Spleen (tissue), 7 donors: Measurements from ENCODE around the gene BANP.

Experiments
- POLR2A ChIP-seq, 3 donors: fragments of 450-650 bp; IDR thresholded peaks; one replicate each; pipeline ENCODE4 v1.5.1; 2017; ENCODE audit warnings: antibody characterized with exemption in 3 of 3, mild to moderate bottlenecking in 1 of 3
- POLR2AphosphoS5 ChIP-seq, 3 donors: sonication (generic); formaldehyde crosslinking; IDR thresholded peaks; one replicate each; pipeline ENCODE4 v1.5.1; 2017; ENCODE audit warnings: antibody characterized with exemption in 3 of 3
- TF ChIP-seq, protein P1 (sequence below), 11 experiments: fragments of 200-600 bp in 7 of 11; fragments of 450-650 bp in 4 of 11; sonication (generic) in 4 of 11; IDR thresholded peaks in 8 of 11; conservative IDR thresholded peaks in 3 of 11; 1 replicate in 7 of 11; 2 replicates in 4 of 11; pipeline versions ENCODE4 v1.4.0 to v1.8.0; 2016 to 2021; ENCODE audit warnings: antibody characterized with exemption in 11 of 11, inconsistent platforms in 4 of 11, mild to moderate bottlenecking in 1 of 11
- donor health status: DM: no; HTN: no; CAD: no; lungs with moderate emphysema.
- donor health status: DM: no; HTN: no; CAD: no.
- donor health status: DM: no; HTN: no; CAD: no.

- no peak for TF ChIP-seq POLR2A (IDR thresholded peaks at IDR 0.05)
- TF ChIP-seq, protein P1, sequence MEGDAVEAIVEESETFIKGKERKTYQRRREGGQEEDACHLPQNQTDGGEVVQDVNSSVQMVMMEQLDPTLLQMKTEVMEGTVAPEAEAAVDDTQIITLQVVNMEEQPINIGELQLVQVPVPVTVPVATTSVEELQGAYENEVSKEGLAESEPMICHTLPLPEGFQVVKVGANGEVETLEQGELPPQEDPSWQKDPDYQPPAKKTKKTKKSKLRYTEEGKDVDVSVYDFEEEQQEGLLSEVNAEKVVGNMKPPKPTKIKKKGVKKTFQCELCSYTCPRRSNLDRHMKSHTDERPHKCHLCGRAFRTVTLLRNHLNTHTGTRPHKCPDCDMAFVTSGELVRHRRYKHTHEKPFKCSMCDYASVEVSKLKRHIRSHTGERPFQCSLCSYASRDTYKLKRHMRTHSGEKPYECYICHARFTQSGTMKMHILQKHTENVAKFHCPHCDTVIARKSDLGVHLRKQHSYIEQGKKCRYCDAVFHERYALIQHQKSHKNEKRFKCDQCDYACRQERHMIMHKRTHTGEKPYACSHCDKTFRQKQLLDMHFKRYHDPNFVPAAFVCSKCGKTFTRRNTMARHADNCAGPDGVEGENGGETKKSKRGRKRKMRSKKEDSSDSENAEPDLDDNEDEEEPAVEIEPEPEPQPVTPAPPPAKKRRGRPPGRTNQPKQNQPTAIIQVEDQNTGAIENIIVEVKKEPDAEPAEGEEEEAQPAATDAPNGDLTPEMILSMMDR (IDR thresholded peaks at IDR 0.05 in 8 of 11, conservative IDR thresholded peaks at IDR 0.05 in 3 of 11) = no peak
- TF ChIP-seq POLR2AphosphoS5 (IDR thresholded peaks at IDR 0.05) = no peak
Measured at GRCh38 chr16:88012360-88012759, 61.1 kb downstream of the BANP start.
